Activated gamma-delta T cell treated with anti-CD3 and anti-CD28 coated beads, Interleukin-2, amount 50 U/mL, for 16 hours (primary cell): ENCODE data around the gene HK1.
"Not testable (repeated sequence)": the region's sequence is repeated elsewhere in the genome, so short reads cannot be mapped to it uniquely, and the experiment has no call there.

Source experiments
- DNase-seq: peaks from one replicate; pipeline ENCODE4 v3.0.0-alpha.2; 2020; ENCODE audit warnings: low read depth

Gene HK1

GRCh38 chr10:69278446-69278963, at the start of gene HK1:
HK1 (plus strand) TSS chr10:69278496.
- DNase-seq = no peak

- no peak for DNase-seq
These were observed 48.7 kb upstream of the HK1 start for GRCh38 chr10:69229616-69229916.

GRCh38 chr10:69230128-69230527, 48.2 kb upstream of the HK1 start:
- DNase-seq = no peak

- no peak for DNase-seq
These were observed 46.0 kb upstream of the HK1 start for GRCh38 chr10:69232252-69232651.

- no peak for DNase-seq
These were observed 45.4 kb upstream of the HK1 start for GRCh38 chr10:69232736-69233480.

GRCh38 chr10:69234447-69234846, 43.8 kb upstream of the HK1 start:
- DNase-seq = no peak

GRCh38 chr10:69237528-69238159, 40.7 kb upstream of the HK1 start:
- DNase-seq = peak; percentile 83

GRCh38 chr10:69239136-69239535, 39.2 kb upstream of the HK1 start:
- DNase-seq = no peak

- DNase-seq = no peak
These were observed 38.4 kb upstream of the HK1 start for GRCh38 chr10:69239816-69240434.

GRCh38 chr10:69240455-69240854, 37.8 kb upstream of the HK1 start:
- no peak for DNase-seq

GRCh38 chr10:69241575-69241974, 36.7 kb upstream of the HK1 start:
- DNase-seq = no peak

GRCh38 chr10:69242040-69242851, 36.0 kb upstream of the HK1 start:
- DNase-seq = no peak

- no peak for DNase-seq
These were observed 35.5 kb upstream of the HK1 start for GRCh38 chr10:69242852-69243212.

GRCh38 chr10:69243817-69244216, 34.5 kb upstream of the HK1 start:
- DNase-seq = no peak

GRCh38 chr10:69246036-69246435, 32.3 kb upstream of the HK1 start:
- no peak for DNase-seq

GRCh38 chr10:69246581-69247312, 31.5 kb upstream of the HK1 start:
- DNase-seq = no peak

GRCh38 chr10:69247313-69247710, 31.0 kb upstream of the HK1 start:
- no peak for DNase-seq

- no peak for DNase-seq
These were observed 30.1 kb upstream of the HK1 start for GRCh38 chr10:69248117-69248730.

GRCh38 chr10:69250041-69250440, 28.3 kb upstream of the HK1 start:
- no peak for DNase-seq

GRCh38 chr10:69251417-69251816, 26.9 kb upstream of the HK1 start:
- not testable (repeated sequence) for DNase-seq

GRCh38 chr10:69253171-69253570, 25.1 kb upstream of the HK1 start:
- DNase-seq = no peak
